ENCODE measurements around the gene MYOZ3.

GRCh38 chr5:150674341-150674821 is 13.3 kb downstream of the MYOZ3 start:
- TF ChIP-seq EZH2 (IDR thresholded peaks at IDR 0.05; ENCODE audit: insufficient read depth, poor library complexity, severe bottlenecking) (no peak), EZH2phosphoT487 (IDR thresholded peaks at IDR 0.05; ENCODE audit: insufficient read depth, low read depth) (no peak)
